Esophagus muscularis mucosa (tissue), 3 donors: ENCODE results near the gene AFTPH.

Experiments
- POLR2AphosphoS5 ChIP-seq, 2 donors: sonication (generic); formaldehyde crosslinking; IDR thresholded peaks; one replicate each; pipeline ENCODE4 v1.6.1; 2017; ENCODE audit warnings: antibody characterized with exemption in 2 of 2
- TF ChIP-seq, protein P1 (sequence below), 3 experiments: fragments of 200-600 bp in 2 of 3; fragments of 450-650 bp in 1 of 3; sonication (generic) in 2 of 3; IDR thresholded peaks; one replicate each; pipeline ENCODE4 v1.5.1; 2017 to 2019; ENCODE audit warnings: antibody characterized with exemption in 3 of 3, mild to moderate bottlenecking in 2 of 3, moderate library complexity in 1 of 3

DNA sequence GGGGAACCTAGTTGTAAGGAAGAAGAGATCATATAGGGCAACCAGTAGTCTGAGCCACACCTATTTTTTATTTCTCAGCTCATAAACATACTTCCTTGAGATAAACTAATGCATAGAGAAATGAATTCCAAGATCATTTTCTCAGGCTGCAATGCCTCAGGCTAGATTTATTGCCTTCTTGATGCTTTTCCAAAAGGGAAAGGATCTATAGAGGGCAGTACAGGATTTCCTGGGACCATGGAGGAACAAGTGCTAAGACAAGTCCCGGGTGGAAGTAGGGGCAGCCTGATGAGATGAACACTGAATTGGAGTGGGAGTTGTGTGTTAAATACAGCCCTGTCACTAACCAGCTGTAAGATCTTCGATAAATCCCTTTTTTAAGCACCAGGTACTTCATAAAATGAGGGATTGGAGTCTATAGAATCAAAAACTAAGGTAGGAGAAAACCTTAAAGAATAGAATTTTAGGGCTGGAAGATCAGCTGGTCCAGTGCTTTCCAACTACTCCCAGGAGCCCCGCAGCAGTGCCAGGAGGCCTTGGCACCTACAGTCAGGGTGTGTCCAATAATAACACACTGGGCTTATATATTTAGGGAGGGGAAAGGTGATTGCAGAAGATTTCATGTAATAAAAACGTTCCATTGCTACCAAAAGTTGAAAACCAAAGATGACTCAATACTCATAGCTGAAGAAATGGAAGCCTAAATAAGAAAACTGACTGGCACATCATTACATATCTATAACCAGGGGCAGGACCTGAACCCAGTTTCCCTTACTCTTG, 71.5 kb downstream of the AFTPH start:
- TF ChIP-seq, protein P1, sequence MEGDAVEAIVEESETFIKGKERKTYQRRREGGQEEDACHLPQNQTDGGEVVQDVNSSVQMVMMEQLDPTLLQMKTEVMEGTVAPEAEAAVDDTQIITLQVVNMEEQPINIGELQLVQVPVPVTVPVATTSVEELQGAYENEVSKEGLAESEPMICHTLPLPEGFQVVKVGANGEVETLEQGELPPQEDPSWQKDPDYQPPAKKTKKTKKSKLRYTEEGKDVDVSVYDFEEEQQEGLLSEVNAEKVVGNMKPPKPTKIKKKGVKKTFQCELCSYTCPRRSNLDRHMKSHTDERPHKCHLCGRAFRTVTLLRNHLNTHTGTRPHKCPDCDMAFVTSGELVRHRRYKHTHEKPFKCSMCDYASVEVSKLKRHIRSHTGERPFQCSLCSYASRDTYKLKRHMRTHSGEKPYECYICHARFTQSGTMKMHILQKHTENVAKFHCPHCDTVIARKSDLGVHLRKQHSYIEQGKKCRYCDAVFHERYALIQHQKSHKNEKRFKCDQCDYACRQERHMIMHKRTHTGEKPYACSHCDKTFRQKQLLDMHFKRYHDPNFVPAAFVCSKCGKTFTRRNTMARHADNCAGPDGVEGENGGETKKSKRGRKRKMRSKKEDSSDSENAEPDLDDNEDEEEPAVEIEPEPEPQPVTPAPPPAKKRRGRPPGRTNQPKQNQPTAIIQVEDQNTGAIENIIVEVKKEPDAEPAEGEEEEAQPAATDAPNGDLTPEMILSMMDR (IDR thresholded peaks at IDR 0.05), result peak; percentile 15 to 23 (median 19)
- no peak for TF ChIP-seq POLR2AphosphoS5 (IDR thresholded peaks at IDR 0.05)
